Stimulated activated CD4-positive, alpha-beta T cell treated with anti-CD3 and anti-CD28 coated beads, Interleukin-12 subunit alpha, Interleukin-12 subunit beta, amount 100 ng/mL, for 4 hours (primary cell): ENCODE results near the gene CALU.

Experiments
- DNase-seq: peaks from one replicate; pipeline ENCODE4 v3.0.0-alpha.2; 2020

Gene CALU

DNA sequence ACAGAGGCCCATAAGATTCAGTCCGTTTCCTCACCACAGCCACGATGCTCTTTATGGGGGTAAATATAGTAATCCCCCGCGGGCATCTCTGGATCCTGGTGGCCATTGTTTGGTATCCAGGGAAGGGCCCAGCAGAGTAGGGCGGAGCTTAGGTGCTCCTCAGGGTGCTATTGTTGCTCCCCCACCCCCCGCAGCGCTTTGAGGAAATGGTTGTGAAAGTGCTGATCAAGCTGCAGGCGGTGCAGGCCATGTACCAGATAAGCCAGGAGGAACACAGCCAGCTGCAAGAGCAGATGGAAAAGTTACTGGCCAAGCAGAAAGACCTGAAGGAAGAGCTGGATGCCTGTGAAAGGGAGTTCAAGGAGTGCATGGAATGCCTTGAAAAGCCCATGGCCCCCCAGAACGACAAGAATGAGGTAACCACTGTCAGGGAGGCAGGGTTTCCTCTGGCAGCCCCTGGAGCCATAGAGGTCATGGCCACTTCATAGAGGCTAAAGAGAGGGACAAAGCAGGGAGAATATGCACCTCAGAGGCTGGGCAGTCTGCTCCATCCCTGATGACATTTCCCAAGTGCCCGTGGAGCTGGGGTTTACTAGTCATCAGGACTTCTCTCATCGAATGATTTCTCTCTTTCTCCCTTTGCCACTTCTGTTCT lies 73.5 kb downstream of the CALU start:
- DNase-seq = no peak

DNA sequence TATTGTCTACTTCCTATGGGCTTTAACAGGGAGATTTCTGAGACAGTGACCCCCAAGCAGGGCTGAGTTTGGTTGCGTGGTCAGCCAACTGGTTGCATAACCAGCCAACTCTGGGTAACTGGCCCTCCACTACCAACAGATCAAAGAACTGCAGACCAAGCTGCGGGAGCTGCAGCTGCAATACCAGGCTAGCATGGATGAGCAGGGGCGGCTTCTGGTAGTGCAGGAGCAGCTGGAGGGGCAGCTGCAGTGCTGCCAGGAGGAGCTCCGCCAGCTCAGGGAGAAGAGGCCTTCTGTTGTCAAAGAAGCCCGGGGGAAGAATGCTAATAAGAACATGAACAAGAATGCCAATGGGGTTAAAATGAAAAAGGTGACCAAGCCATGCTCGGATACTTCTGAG lies 75.3 kb downstream of the CALU start:
- no peak for DNase-seq

DNA sequence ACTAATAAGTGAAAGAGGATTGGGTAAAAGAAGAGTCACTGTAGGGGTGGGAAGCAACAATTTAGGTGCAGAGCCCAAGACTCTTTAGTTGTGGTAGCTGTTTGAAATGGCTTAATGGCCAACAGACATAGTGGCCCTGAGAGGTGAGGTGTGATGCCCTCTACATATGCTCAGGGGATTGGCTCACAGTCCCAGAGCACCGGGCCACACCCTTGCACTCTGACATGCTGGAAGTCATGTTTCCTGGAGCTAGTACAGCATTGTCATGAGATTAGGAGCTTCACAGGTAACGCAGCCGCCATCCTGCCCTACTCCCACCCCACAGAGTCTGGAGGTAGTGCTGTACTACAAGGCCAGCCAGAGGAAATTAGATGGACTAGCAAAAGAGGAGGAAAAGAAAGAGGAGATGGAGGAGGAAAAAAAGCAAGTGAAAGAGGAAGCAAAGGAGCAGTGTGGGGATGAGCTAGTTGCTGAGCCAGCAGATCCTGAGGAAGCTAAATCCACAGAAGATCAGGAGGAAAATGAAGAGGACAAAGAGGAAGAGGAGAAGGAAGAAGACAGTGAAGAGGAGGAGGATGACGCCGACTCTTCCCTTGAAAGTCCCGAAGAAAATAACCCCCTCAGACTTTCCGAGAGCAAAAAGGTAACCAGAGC lies 76.3 kb downstream of the CALU start:
- no peak for DNase-seq

DNA sequence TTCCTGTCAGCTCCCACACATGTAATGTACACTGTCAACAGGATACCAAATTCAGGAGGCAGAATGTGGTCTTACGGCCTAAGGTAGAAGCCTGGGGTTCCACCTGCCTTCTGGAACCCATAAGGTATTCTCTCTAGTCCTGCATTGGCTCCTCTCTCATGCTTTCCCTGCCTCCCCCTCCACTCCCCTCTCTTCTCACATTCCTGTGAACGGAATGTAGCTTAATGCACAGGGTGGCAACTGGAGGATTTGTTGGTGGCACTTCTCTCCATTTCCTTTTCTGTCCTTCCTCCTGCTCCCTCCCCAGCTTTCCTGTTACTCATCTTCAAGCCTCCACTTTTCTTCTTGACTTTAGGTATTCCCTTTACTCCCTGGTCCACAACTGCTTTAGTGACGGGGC lies 79.5 kb downstream of the CALU start:
- DNase-seq = no peak
